Activated T-cell treated with anti-CD3 and anti-CD28 coated beads, Interleukin-2, amount 50 U/mL, for 72 hours (primary cell): Measurements from ENCODE around the gene MPRIP. TPM values are rescaled to one million over a fixed set of nuclear protein-coding genes. Genes with fewer than 3 reads are reported as not detected.
A peak's percentile ranks its signal among the peaks of the same experiment; 100 is the strongest.

Source experiments
- ATAC-seq, 2 donors: fragments of 150-1000 bp; cut with Tn5 transposase; replicated peaks in 1 of 2; 2 replicates each; pipeline ENCODE4 v1.10.0; 2021; ENCODE audit warnings: moderate library complexity in 2 of 2, mild to moderate bottlenecking in 1 of 2
- DNase-seq, 2 donors: peaks; one replicate each; pipeline ENCODE4 v3.0.0; 2021 to 2022; ENCODE audit warnings: mixed read lengths in 1 of 2
- H3K27ac Mint-ChIP-seq: one replicate; pipeline ENCODE4 v1.8.0; 2022; ENCODE audit warnings: mild to moderate bottlenecking, moderate library complexity, mixed read lengths
- H3K27me3 Mint-ChIP-seq: one replicate; pipeline ENCODE4 v1.8.0; 2022; ENCODE audit warnings: low read depth, mixed read lengths
- H3K36me3 Mint-ChIP-seq, 2 donors: one replicate each; pipeline ENCODE4 v1.8.0; 2022; ENCODE audit warnings: mixed read lengths in 2 of 2, mild to moderate bottlenecking in 1 of 2; ENCODE audit not compliant: insufficient read depth in 2 of 2
- H3K4me1 Mint-ChIP-seq: one replicate; pipeline ENCODE4 v1.8.0; 2022; ENCODE audit warnings: low read depth, mixed read lengths
- H3K4me3 Mint-ChIP-seq, 2 donors: one replicate each; pipeline ENCODE4 v1.8.0; 2022; ENCODE audit warnings: mild to moderate bottlenecking in 2 of 2, mixed read lengths in 2 of 2, moderate library complexity in 2 of 2
- H3K9me3 Mint-ChIP-seq, 2 donors: one replicate each; pipeline ENCODE4 v1.8.0; 2022; ENCODE audit warnings: mixed read lengths in 2 of 2
- total RNA-seq, 2 donors: library from RNA; stranded (reverse); gene quantifications; one replicate each; pipeline ENCODE4 v1.2.3, GENCODE V29; 2022

Gene MPRIP
- total RNA-seq, 2 donors from 2014 or later: 110 to 128 TPM

DNA sequence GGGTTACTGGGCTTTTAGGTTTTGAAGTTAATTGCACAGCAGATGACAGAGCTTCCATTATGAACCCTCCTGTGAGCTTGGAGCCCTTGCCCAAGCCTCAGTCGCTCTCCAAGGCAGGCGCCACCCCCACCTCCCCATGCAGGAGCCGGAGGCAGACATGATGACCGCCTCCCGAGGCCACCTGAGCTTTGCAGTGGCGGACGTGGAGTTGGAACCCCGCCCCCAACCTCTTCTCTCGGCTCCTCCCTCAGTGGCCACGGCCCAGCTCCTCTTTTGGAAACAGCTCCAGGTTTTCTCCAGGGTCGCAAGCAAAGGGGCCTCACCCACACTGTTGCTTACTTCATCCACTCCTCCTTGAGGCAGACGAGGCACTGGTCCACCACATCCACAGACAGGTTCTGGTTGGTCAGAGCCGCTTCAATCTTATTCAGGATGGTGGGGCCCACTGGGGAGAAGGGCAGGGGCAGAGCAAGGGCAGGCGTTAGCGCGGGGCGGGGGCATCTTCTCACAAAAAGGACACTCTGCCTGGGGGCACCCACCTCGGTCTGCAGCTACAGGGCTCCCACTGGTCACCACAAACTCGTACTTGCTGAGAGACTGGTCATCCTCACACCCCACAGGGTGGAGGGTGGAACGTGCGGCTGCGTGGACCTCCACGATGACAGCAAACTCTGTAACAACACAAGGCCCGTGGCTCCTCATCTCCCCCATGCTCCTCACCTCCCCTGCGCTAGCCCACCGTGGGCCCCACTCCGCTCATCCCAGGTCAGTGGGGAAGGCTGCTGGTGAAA, 172.6 kb downstream of the MPRIP start:
- Mint-ChIP-seq H3K9me3 (no peaks in the 10 kb centered on the region), H3K27me3 (no peaks in the 10 kb centered on the region), H3K27ac (no peak overlapping the region), H3K36me3 (peaks cover 0 to 10% of the 10 kb centered on the region in 2 donors), H3K4me1 (no peaks in the 10 kb centered on the region), H3K4me3 (no peak overlapping the region)
- DNase-seq (no peak), ATAC-seq (no peak)

GRCh38 chr17:17215575-17215974, 173.3 kb downstream of the MPRIP start:
- ATAC-seq: no peak
- no peak for DNase-seq
- Mint-ChIP-seq H3K27me3 (no peaks in the 10 kb centered on the region), H3K27ac (peak overlapping the region; percentile 46), H3K4me3 (no peak overlapping the region), H3K9me3 (no peaks in the 10 kb centered on the region), H3K4me1 (no peaks in the 10 kb centered on the region), H3K36me3 (peaks cover 0 to 10% of the 10 kb centered on the region in 2 donors)

GRCh38 chr17:17216236-17216635, 174.0 kb downstream of the MPRIP start:
- ATAC-seq (no peak), DNase-seq (no peak)
- Mint-ChIP-seq H3K36me3 (peaks cover 0 to 14% of the 10 kb centered on the region in 2 donors), H3K27ac (no peak overlapping the region), H3K4me3 (no peak overlapping the region), H3K4me1 (no peaks in the 10 kb centered on the region), H3K9me3 (no peaks in the 10 kb centered on the region), H3K27me3 (no peaks in the 10 kb centered on the region)

DNA sequence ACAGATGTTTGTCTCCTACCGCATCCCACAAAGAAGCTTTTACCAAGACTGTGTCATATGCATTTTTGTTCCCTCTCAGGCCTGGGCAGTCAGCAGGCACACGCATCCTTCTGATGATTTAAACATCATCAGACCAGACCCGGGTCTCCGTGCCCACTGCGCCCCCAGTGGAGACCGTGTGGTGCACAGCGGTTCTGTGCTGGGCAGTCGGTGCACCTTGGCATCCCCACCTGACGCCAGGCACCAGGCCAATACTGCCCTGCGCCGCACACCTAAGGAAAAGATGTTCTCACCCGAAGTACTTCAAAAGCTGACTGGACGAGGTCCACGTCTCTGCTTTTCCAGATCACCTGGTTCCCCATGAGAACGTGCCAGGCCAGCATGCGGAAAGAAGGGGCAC, 174.5 kb downstream of the MPRIP start:
- Mint-ChIP-seq H3K4me3 (no peak overlapping the region), H3K27ac (peak overlapping the region; percentile 7), H3K9me3 (no peaks in the 10 kb centered on the region), H3K4me1 (no peaks in the 10 kb centered on the region), H3K27me3 (no peaks in the 10 kb centered on the region), H3K36me3 (peaks cover 0 to 14% of the 10 kb centered on the region in 2 donors)
- DNase-seq (no peak), ATAC-seq (no peak)

DNA sequence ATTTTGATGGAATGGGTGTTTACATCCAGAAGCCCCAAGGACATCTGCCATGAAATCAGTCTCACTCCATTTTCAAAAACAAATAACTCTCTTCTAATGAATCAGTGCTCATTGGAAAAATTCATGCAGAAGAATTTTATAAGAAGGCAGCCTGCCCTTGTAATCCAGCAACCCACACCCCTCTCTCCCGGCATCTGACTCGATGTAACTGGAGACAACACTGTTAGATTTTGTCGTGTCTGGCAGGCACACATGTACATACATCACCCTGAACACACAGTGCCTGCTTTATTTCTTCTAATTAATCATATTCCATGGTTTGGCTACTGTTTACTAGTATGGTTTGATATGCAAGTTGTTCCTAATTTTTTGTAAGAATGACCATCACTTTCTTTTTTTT, 175.7 kb downstream of the MPRIP start:
- Mint-ChIP-seq H3K36me3 (peaks cover 2 to 14% of the 10 kb centered on the region in 2 donors), H3K9me3 (no peaks in the 10 kb centered on the region), H3K27ac (no peak overlapping the region), H3K4me1 (no peaks in the 10 kb centered on the region), H3K4me3 (no peak overlapping the region), H3K27me3 (no peaks in the 10 kb centered on the region)
- DNase-seq (no peak), ATAC-seq (no peak)

DNA sequence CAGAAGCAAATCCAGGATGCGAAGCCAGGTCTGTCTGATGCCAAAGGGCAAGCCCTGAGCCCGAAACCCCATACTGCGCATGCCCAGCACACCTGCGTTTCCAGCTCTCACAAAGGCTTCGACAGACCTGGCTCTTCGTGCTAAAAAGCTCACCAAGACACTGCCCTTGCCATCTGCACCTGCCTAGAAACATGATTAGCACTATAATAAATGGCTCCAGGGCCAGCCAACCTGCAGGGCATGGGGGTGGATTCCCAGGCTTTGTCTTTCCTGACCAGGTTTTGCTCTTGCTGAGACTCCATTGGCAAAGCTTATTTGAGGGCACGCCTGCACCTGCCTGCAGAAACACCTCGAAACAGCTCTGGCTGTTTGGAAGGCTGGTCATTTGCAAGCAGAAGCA, 178.3 kb downstream of the MPRIP start:
- Mint-ChIP-seq H3K4me3 (no peak overlapping the region), H3K4me1 (no peaks in the 10 kb centered on the region), H3K27me3 (no peaks in the 10 kb centered on the region), H3K36me3 (peaks cover 9 to 23% of the 10 kb centered on the region in 2 donors), H3K27ac (no peak overlapping the region), H3K9me3 (no peaks in the 10 kb centered on the region)
- ATAC-seq (no peak), DNase-seq (no peak)

- Mint-ChIP-seq H3K4me1 (no peaks in the 10 kb centered on the region), H3K27me3 (no peaks in the 10 kb centered on the region), H3K27ac (no peak overlapping the region), H3K36me3 (peaks cover 10 to 23% of the 10 kb centered on the region in 2 donors), H3K4me3 (no peak overlapping the region), H3K9me3 (no peaks in the 10 kb centered on the region)
- DNase-seq (no peak), ATAC-seq (no peak)
Observed at GRCh38 chr17:17221329-17221728, 179.1 kb downstream of the MPRIP start.

DNA sequence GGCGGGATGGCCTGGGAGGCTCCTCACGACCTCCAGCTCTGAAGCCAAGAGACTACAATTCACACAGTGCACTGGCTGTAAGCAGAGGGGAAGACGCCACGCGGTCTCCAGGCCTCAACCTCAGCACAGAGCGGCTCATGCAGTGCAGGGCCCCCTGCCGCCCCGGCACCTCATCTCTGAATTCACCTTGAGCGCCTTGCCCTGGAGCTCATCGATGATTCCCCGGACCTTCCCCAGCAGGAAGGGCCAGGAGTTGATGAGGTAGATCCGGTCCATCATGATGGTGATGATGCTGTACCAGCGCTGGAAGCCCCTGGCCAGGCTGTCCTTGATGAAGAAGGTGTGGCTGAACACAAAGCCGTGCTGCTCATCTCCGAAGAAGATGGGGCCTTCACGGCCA, 181.5 kb downstream of the MPRIP start:
- Mint-ChIP-seq H3K9me3 (no peaks in the 10 kb centered on the region), H3K36me3 (peaks cover 10 to 13% of the 10 kb centered on the region in 2 donors), H3K4me1 (no peaks in the 10 kb centered on the region), H3K4me3 (no peak overlapping the region), H3K27me3 (no peaks in the 10 kb centered on the region), H3K27ac (peak overlapping the region; percentile 28)
- DNase-seq (no peak), ATAC-seq (no peak)

DNA sequence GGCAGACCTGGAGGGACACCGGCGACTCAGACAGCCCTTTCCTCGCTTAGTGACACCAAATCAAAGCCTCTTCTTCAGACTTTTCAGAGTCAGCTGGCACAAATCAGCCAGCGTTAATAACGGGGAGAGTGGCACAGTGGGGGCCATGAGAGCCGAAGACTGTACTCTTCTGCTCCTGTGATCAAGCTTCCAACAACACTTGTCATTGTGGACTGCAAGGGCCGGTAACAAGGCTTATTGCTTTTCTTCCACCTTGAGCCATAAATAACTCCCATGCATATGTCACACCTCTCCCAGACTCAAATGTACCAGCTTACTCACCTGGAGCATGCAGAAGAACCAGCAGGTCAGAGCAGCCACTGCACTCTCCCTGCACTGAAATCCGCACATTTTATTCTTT, 181.9 kb downstream of the MPRIP start:
- Mint-ChIP-seq H3K4me1 (no peaks in the 10 kb centered on the region), H3K9me3 (no peaks in the 10 kb centered on the region), H3K36me3 (peaks cover 10 to 14% of the 10 kb centered on the region in 2 donors)

DNA sequence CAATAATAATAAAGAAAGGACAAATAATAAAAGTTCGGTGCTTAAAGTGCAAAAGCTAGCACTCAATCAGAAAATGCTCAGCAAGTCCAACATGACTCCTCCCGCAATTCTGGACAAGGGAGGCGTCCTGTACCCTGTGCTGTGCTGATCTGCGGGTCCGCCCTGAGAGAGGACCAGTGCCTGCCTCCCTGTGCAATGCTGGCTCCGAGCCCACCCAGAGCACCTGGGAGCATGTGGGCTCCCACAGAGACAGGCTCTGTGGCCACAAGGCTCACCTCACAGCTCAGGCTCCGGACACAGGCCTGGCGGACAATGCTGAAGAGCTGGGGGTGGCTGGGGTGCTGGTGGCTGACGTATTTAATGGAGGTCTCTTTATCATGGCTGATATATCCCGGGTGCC, 183.6 kb downstream of the MPRIP start:
- no peak for DNase-seq
- Mint-ChIP-seq H3K27ac (no peak overlapping the region), H3K27me3 (no peaks in the 10 kb centered on the region), H3K4me1 (no peaks in the 10 kb centered on the region), H3K4me3 (no peak overlapping the region), H3K9me3 (no peaks in the 10 kb centered on the region), H3K36me3 (peaks cover 10 to 16% of the 10 kb centered on the region in 2 donors)
- no peak for ATAC-seq

More for the DNA sequence above, 181.9 kb downstream of the MPRIP start:
- H3K27me3 Mint-ChIP-seq: no peaks in the 10 kb centered on the region
- no peak for ATAC-seq
- no peak overlapping the region for H3K4me3 Mint-ChIP-seq
- H3K27ac Mint-ChIP-seq: no peak overlapping the region
- DNase-seq: no peak

- no peaks in the 10 kb centered on the region for H3K4me1 Mint-ChIP-seq
- DNase-seq (no peak), ATAC-seq (no peak)
- H3K27ac Mint-ChIP-seq: no peak overlapping the region
- no peak overlapping the region for H3K4me3 Mint-ChIP-seq
- no peaks in the 10 kb centered on the region for H3K27me3 Mint-ChIP-seq
- H3K9me3 Mint-ChIP-seq: no peaks in the 10 kb centered on the region
- peaks cover 10 to 13% of the 10 kb centered on the region in 2 donors for H3K36me3 Mint-ChIP-seq
Observed at GRCh38 chr17:17226451-17227265, 184.4 kb downstream of the MPRIP start.

DNA sequence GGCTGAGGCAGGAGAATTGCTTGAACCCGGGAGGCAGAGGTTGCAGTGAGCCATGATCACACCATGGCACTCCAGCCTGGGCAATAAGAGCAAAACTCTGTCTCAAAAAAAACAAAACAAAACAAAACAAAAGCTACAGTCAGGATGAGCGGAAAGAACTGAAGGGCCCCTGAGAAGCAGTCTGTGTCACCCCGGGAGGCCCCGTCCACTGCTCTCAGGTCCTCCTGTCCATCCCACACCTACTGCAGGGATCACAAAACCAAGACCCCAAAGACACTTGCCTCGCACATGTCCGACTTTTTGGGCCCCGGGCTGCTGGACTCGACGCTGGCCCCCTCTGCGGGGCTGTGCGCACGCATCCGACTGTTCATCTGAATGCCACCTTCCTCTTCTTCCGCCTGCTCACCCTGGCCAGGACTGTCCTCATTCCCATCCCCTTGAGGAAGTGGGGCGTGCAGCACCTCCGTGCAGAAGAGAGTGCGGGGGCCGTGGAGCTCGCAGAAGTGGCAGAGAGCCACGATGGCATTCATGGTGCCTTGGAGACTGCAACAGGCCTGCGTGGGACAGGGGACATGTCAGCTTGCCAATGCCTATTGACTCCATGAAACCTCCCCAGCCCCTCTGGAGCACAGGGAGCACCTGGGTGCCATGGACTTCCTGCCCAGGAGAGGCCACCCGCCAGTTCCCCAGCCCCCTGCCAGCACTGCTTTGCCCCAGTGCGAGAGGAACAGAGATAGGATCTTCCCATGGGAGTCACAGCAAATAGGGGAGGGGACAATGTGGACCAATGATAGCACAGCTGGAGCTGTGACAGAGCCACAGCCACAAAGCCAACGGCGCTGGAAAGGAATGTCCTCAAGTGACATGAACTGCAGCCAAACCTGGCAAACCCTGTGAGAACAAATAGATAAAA, 185.6 kb downstream of the MPRIP start:
- no peaks in the 10 kb centered on the region for H3K4me1 Mint-ChIP-seq
- no peak overlapping the region for H3K27ac Mint-ChIP-seq
- H3K36me3 Mint-ChIP-seq: peaks cover 8 to 13% of the 10 kb centered on the region in 2 donors
- H3K9me3 Mint-ChIP-seq: no peaks in the 10 kb centered on the region
- no peak for DNase-seq
- no peak overlapping the region for H3K4me3 Mint-ChIP-seq
- H3K27me3 Mint-ChIP-seq: no peaks in the 10 kb centered on the region
- no peak for ATAC-seq
